PC-3 (cell line): ENCODE data around the gene CREG2. TPM values are rescaled to one million over a fixed set of nuclear protein-coding genes. Genes with fewer than 3 reads are reported as not detected.
A peak's percentile ranks its signal among the peaks of the same experiment; 100 is the strongest.
"Not testable (repeated sequence)": the region's sequence is repeated elsewhere in the genome, so short reads cannot be mapped to it uniquely, and the experiment has no call there.

Experiments
- ATAC-seq: fragments of 200-7000 bp; cut with Tn5 transposase; 2 replicates; pipeline ENCODE4 v1.9.1; 2020; ENCODE audit warnings: mild to moderate bottlenecking, moderate library complexity
- BruUV-seq: library from RNA; stranded (reverse); fragments of 400-500 nt; replicated peaks from 2 replicates; lab custom pipeline; 2021; lab: Mats Ljungman, UMichigan
- CTCF ChIA-PET: fragments of 300-600 bp; sonication (Branson Sonifier 250); formaldehyde crosslinking; loops from one replicate; lab custom pipeline; 2022; ENCODE audit warnings: antibody characterized with exemption; lab: Charles Lee
- POLR2A ChIA-PET: fragments of 300-600 bp; sonication (Branson Sonifier 250); formaldehyde crosslinking; loops from one replicate; lab custom pipeline; 2022; ENCODE audit warnings: antibody characterized with exemption; ENCODE audit not compliant: unreplicated experiment; lab: Charles Lee
- DNase-seq: peaks from one replicate; pipeline ENCODE4 v3.0.0-alpha.2; 2015
- H2AFZ ChIP-seq: fragments of 300-600 bp; sonication (generic); 2 replicates; pipeline ENCODE4 v1.6.0; 2016; ENCODE audit warnings: antibody characterized with exemption, low read length
- H3F3A ChIP-seq: fragments of 300-600 bp; sonication (generic); one replicate; pipeline ENCODE4 v1.6.0; 2017; ENCODE audit warnings: antibody characterized with exemption, low read length, control low read depth, mild to moderate bottlenecking; ENCODE audit not compliant: unreplicated experiment
- H3K27ac ChIP-seq: fragments of 300-600 bp; sonication (generic); 2 replicates; pipeline ENCODE4 v1.5.1; 2016; ENCODE audit warnings: mild to moderate bottlenecking, low read length
- H3K27me3 ChIP-seq: fragments of 300-600 bp; sonication (generic); 2 replicates; pipeline ENCODE4 v1.6.1; 2016; ENCODE audit warnings: low read length, mixed read lengths
- H3K36me3 ChIP-seq: fragments of 300-600 bp; sonication (generic); 2 replicates; pipeline ENCODE4 v1.6.1; 2016; ENCODE audit warnings: low read depth, mixed run types, low read length, mixed read lengths
- H3K4me1 ChIP-seq: fragments of 300-600 bp; sonication (generic); 2 replicates; pipeline ENCODE4 v1.5.1; 2016; ENCODE audit warnings: low read length; ENCODE audit not compliant: insufficient read depth
- H3K4me2 ChIP-seq: fragments of 300-600 bp; sonication (generic); 2 replicates; pipeline ENCODE4 v1.6.0; 2016; ENCODE audit warnings: low read length
- H3K4me3 ChIP-seq: fragments of 300-600 bp; sonication (generic); 2 replicates; pipeline ENCODE4 v1.5.1; 2016; ENCODE audit warnings: mild to moderate bottlenecking, low read length, mixed read lengths
- H3K79me2 ChIP-seq: fragments of 300-600 bp; sonication (generic); 2 replicates; pipeline ENCODE4 v1.6.1; 2017; ENCODE audit warnings: low read length, mixed read lengths
- H3K9ac ChIP-seq: fragments of 300-600 bp; sonication (generic); 2 replicates; pipeline ENCODE4 v1.6.0; 2016; ENCODE audit warnings: mild to moderate bottlenecking, low read length
- H3K9me2 ChIP-seq: fragments of 300-600 bp; sonication (generic); replicated peaks from 2 replicates; pipeline ENCODE4 v1.6.1; 2016; ENCODE audit warnings: mixed run types, low read length, mixed read lengths
- H3K9me3 ChIP-seq: fragments of 300-600 bp; sonication (generic); 2 replicates; pipeline ENCODE4 v1.6.1; 2016; ENCODE audit warnings: low read length, mixed read lengths
- H4K20me1 ChIP-seq: fragments of 300-600 bp; sonication (generic); 2 replicates; pipeline ENCODE4 v1.6.1; 2016; ENCODE audit warnings: low read length, mixed read lengths
- EZH2 ChIP-seq: fragments of 300-600 bp; sonication (generic); IDR thresholded peaks from one replicate; pipeline ENCODE4 v1.6.1; 2017; ENCODE audit warnings: antibody characterized with exemption, mild to moderate bottlenecking, low read length; ENCODE audit not compliant: unreplicated experiment
- EZH2phosphoT487 ChIP-seq: fragments of 300-600 bp; sonication (generic); IDR thresholded peaks from 2 replicates; pipeline ENCODE4 v1.6.1; 2018; ENCODE audit warnings: mild to moderate bottlenecking, antibody characterized with exemption, low read length, borderline replicate concordance
- intact Hi-C: fragments of 100-400 bp; cut with micrococcal nuclease; formaldehyde crosslinking; loops from 2 replicates; pipeline ENCODE4 v1.9.0; 2023
- total RNA-seq: library from RNA; depleted of rRNA; stranded (reverse); fragments of >200 nt; gene quantifications from 2 replicates; pipeline ENCODE4 v1.2.3, GENCODE V29; 2014
- TF ChIP-seq, protein P1 (sequence below): fragments of 300-600 bp; sonication (generic); conservative IDR thresholded peaks from 2 replicates; pipeline ENCODE4 v1.5.1; 2017; ENCODE audit warnings: antibody characterized with exemption, low read depth, mild to moderate bottlenecking, low read length

The CREG2 gene
- total RNA-seq, 1 experiment from 2014 or later = 40.0 TPM

DNA sequence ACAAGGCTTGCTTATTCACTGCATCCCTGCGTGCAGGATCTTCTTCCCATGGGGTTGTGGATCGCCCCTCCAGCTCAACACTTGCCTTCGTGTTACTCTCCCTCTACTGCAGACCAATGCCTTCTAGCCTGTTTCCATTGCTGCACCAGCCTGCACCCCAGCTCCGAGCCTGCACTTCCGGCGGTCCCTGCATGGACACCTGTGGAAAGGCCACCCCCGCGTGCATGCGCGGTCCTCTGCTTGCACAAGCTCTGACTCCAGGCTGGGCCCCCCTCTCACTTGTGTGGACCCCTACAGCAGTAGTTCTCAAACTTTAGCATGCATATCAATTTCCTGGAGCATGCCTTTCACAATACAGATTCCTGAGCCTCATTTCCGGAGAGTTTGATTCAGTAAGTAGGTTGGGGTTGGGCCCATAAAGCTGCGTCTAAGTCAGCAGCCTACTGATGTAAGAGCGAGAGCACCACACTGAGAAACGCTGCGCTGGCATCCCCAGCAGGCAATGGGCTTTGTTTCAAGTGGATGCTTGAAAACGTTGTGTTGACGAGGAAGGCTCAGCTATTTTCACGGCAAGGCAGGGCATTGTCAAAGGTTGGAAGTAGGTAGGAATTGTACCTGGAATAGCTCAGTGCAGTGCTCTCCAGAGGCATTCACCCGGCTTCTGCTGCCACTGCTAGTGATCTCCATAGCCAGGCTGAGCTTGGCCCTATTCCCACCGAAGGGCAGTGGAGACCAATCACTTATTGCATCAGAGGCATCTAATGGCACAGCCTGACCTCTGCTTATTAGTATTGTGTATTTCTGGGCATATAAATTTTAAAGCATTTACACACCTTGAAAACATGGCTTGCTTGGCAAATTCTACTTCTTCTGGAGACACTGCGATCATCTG, 32.6 kb downstream of the CREG2 start:
- CTCF ChIA-PET = no interaction called here

DNA sequence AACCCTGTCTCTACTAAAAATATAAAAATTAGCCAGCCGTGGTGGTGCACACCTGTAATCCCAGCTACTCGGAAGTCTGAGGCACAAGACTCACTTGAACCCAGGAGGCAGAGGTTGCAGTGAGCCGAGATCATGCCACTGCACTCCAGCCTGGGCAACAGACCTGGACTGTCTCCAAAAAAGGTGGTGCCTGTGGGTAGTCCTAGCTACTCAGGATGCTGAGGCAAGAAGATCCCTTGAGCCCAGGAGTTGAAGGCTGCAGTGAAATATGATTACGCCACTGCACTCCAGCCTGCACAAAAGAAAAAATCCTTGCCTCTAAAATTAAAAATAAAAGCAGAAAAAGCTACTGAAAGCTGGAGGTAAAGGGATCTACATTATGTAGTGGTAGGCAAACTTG, 34.7 kb downstream of the CREG2 start:
- H3K4me2 ChIP-seq, H3K36me3 ChIP-seq, H3K27me3 ChIP-seq, POLR2A ChIA-PET, BruUV-seq, H3K79me2 ChIP-seq, H3K9me3 ChIP-seq, H3K9ac ChIP-seq, H3K27ac ChIP-seq, H2AFZ ChIP-seq, DNase-seq, H3K9me2 ChIP-seq, ATAC-seq, H3K4me3 ChIP-seq, intact Hi-C loops, H4K20me1 ChIP-seq, H3F3A ChIP-seq: not testable (repeated sequence)
- CTCF ChIA-PET = interaction anchor here (0.7 kb wide), 1 partner anchor 272 kb away, joined by 3 read pairs; no protein-coding TSS in a partner anchor
- peaks cover 35% of the 10 kb centered on the region for H3K4me1 ChIP-seq

More for the DNA sequence above, 32.6 kb downstream of the CREG2 start:
- H3K27me3 ChIP-seq = no peaks in the 10 kb centered on the region
- H3K79me2 ChIP-seq = no peaks in the 10 kb centered on the region
- no TSS peak for BruUV-seq
- H3K4me1 ChIP-seq = peaks cover 43% of the 10 kb centered on the region
- peak overlapping the region; percentile 64 for H3K9ac ChIP-seq
- intact Hi-C loops = no loop called here
- H3F3A ChIP-seq = no peaks in the 10 kb centered on the region
- H4K20me1 ChIP-seq = no peaks in the 10 kb centered on the region
- no peaks in the 10 kb centered on the region for H3K9me3 ChIP-seq
- POLR2A ChIA-PET = no interaction called here
- H3K4me2 ChIP-seq = peak overlapping the region; percentile 38
- DNase-seq = no peak
- no peak overlapping the region for H2AFZ ChIP-seq
- ATAC-seq = no peak
- no peaks in the 10 kb centered on the region for H3K36me3 ChIP-seq
- peak overlapping the region; percentile 94 for H3K27ac ChIP-seq
- TF ChIP-seq, protein P1, sequence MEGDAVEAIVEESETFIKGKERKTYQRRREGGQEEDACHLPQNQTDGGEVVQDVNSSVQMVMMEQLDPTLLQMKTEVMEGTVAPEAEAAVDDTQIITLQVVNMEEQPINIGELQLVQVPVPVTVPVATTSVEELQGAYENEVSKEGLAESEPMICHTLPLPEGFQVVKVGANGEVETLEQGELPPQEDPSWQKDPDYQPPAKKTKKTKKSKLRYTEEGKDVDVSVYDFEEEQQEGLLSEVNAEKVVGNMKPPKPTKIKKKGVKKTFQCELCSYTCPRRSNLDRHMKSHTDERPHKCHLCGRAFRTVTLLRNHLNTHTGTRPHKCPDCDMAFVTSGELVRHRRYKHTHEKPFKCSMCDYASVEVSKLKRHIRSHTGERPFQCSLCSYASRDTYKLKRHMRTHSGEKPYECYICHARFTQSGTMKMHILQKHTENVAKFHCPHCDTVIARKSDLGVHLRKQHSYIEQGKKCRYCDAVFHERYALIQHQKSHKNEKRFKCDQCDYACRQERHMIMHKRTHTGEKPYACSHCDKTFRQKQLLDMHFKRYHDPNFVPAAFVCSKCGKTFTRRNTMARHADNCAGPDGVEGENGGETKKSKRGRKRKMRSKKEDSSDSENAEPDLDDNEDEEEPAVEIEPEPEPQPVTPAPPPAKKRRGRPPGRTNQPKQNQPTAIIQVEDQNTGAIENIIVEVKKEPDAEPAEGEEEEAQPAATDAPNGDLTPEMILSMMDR = no peak
- H3K9me2 ChIP-seq = no peaks in the 10 kb centered on the region
- no peak overlapping the region for H3K4me3 ChIP-seq

DNA sequence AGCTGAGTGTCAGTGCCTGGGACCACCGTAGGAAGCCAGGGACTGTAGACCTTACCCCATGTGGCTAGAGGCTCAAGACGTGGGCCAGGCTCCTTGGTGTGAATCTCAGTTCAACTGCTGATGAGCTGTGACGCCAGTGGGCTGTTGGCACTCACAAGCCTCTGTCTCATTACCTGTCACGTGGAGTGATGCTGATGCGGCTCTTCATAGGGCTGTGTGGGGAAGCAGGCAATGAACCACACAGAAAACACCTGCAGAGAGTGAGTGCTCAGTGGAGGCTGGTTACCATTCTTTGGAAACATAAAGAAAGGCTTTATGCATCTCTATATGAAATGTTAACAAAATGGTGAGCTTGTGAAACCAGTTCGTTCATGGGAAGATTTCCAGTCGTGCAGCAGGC, 36.1 kb downstream of the CREG2 start:
- Histone ChIP-seq H3K4me3 (no peak overlapping the region), H3K4me2 (no peak overlapping the region), H3K9me2 (no peaks in the 10 kb centered on the region), H3K4me1 (peaks cover 21% of the 10 kb centered on the region), H3K27ac (no peak overlapping the region), H3K79me2 (no peaks in the 10 kb centered on the region), H3K9ac (no peak overlapping the region), H3K27me3 (no peaks in the 10 kb centered on the region), H3K9me3 (no peaks in the 10 kb centered on the region), H3F3A (no peaks in the 10 kb centered on the region), H2AFZ (no peak overlapping the region), H3K36me3 (no peaks in the 10 kb centered on the region), H4K20me1 (no peaks in the 10 kb centered on the region)
- BruUV-seq = no TSS peak
- no peak for TF ChIP-seq EZH2phosphoT487
- no peak for TF ChIP-seq EZH2
- TF ChIP-seq, protein P1 = no peak
- ChIA-PET CTCF (no interaction called here), POLR2A (no interaction called here)
- DNase-seq = no peak
- intact Hi-C loops = loop anchor here (2.0 kb wide), 1 partner anchor 38 kb away; no protein-coding TSS in a partner anchor
- no peak for ATAC-seq
